Measurements from ENCODE around the gene CSRP3.

DNA sequence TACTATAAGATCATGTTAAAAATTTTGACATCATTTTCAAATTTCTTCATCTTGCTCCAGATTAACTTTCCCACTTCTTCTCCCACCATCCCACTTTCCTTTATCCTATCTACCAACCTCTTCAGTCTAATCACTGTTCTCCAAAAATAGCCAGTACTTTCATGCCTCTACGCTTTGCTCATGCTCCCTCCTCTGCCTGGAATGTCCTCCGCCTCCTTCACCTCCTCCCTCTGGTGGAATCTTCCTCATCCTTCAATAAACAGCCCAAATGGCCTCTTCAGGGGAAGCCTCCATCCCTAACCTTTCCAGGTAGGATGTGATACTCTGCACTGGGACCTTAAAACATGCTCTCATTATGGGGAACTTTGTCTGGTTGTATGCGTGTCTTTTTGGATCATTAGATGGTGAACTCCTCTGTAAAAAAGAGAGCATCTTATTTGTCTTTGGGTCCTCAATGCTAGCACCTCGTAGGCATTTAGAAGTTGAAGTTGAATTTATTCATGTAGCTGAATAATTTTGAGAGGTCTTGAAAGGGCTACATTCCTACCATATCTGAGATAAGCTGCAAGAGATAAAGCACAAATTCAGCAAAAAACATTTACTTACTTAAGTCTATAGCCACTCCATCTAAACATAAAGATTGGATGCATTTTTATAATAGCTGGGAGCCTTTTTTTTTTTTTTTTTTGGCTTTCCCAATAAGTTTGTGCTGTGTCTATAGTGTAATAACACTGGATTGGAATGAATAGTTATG, 8.0 kb upstream of the CSRP3 start:
- no peak for TF ChIP-seq RFX5 (IDR thresholded peaks at IDR 0.05; ENCODE audit: low read depth, low read length)
- TF ChIP-seq, protein P1, sequence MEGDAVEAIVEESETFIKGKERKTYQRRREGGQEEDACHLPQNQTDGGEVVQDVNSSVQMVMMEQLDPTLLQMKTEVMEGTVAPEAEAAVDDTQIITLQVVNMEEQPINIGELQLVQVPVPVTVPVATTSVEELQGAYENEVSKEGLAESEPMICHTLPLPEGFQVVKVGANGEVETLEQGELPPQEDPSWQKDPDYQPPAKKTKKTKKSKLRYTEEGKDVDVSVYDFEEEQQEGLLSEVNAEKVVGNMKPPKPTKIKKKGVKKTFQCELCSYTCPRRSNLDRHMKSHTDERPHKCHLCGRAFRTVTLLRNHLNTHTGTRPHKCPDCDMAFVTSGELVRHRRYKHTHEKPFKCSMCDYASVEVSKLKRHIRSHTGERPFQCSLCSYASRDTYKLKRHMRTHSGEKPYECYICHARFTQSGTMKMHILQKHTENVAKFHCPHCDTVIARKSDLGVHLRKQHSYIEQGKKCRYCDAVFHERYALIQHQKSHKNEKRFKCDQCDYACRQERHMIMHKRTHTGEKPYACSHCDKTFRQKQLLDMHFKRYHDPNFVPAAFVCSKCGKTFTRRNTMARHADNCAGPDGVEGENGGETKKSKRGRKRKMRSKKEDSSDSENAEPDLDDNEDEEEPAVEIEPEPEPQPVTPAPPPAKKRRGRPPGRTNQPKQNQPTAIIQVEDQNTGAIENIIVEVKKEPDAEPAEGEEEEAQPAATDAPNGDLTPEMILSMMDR (conservative IDR thresholded peaks at IDR 0.05; ENCODE audit: low read depth, low read length) = no peak
- TF ChIP-seq POLR2A (IDR thresholded peaks at IDR 0.05; ENCODE audit: low read depth, low read length) = no peak
- no peak for TF ChIP-seq MAZ (IDR thresholded peaks at IDR 0.05; ENCODE audit: borderline replicate concordance, low read depth, low read length)
- TF ChIP-seq CEBPB (IDR thresholded peaks at IDR 0.05; ENCODE audit: low read depth, low read length) = no peak
- TF ChIP-seq FOS (IDR thresholded peaks at IDR 0.05; ENCODE audit: low read depth, low read length) = no peak
- TF ChIP-seq RCOR1 (IDR thresholded peaks at IDR 0.05; ENCODE audit: insufficient replicate concordance, low read length) = no peak
- TF ChIP-seq, protein P2, sequence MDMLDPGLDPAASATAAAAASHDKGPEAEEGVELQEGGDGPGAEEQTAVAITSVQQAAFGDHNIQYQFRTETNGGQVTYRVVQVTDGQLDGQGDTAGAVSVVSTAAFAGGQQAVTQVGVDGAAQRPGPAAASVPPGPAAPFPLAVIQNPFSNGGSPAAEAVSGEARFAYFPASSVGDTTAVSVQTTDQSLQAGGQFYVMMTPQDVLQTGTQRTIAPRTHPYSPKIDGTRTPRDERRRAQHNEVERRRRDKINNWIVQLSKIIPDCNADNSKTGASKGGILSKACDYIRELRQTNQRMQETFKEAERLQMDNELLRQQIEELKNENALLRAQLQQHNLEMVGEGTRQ (IDR thresholded peaks at IDR 0.05; ENCODE audit: low read depth, low read length) = no peak
- no peak for TF ChIP-seq MAFK (IDR thresholded peaks at IDR 0.05; ENCODE audit: low read depth, low read length)
- TF ChIP-seq NFE2L2 (IDR thresholded peaks at IDR 0.05; ENCODE audit: low read depth, low read length) = no peak
- no peak for TF ChIP-seq MXI1 (IDR thresholded peaks at IDR 0.05; ENCODE audit: borderline replicate concordance, low read depth, low read length)
- TF ChIP-seq SMC3 (IDR thresholded peaks at IDR 0.05; ENCODE audit: low read depth, low read length) = no peak
- no peak for TF ChIP-seq RAD21 (IDR thresholded peaks at IDR 0.05; ENCODE audit: low read length)
- no peak for TF ChIP-seq BHLHE40 (IDR thresholded peaks at IDR 0.05; ENCODE audit: low read depth, low read length)

Data from IMR-90 (cell line).